Mucosa of descending colon (tissue), 3 donors: ENCODE measurements around the gene NFATC1. TPM values are rescaled to one million over a fixed set of nuclear protein-coding genes. Genes with fewer than 3 reads are reported as not detected.

Experiments used
- ATAC-seq: fragments of 200-7000 bp; cut with Tn5 transposase; one replicate; pipeline ENCODE4 v1.9.1; 2020; ENCODE audit warnings: mild to moderate bottlenecking, moderate library complexity
- DNase-seq, 3 donors: peaks; one replicate each; pipeline ENCODE4 v3.0.0-alpha.2; 2020
- H3K36me3 ChIP-seq: fragments of 200-600 bp; one replicate; pipeline ENCODE4 v1.8.0; 2021; ENCODE audit warnings: low read depth, mild to moderate bottlenecking
- H3K4me1 ChIP-seq: fragments of 200-600 bp; one replicate; pipeline ENCODE4 v1.8.0; 2021; ENCODE audit warnings: low read depth, mild to moderate bottlenecking
- H3K4me3 ChIP-seq: fragments of 200-600 bp; one replicate; pipeline ENCODE4 v1.8.0; 2021; ENCODE audit warnings: mild to moderate bottlenecking
- H3K9me3 ChIP-seq: fragments of 200-600 bp; one replicate; pipeline ENCODE4 v1.8.0; 2021; ENCODE audit warnings: mild to moderate bottlenecking
- CTCF ChIP-seq: fragments of 200-600 bp; IDR thresholded peaks from one replicate; pipeline ENCODE4 v1.8.0; 2022; ENCODE audit warnings: antibody characterized with exemption, mild to moderate bottlenecking
- intact Hi-C, 2 donors: fragments of 100-400 bp; cut with DNase I in 1 of 2; cut with micrococcal nuclease in 1 of 2; formaldehyde crosslinking; loops; one replicate each; pipeline versions ENCODE4 v1.11.0 to v1.11.1; 2022; cut with DNase I, micrococcal nuclease
- total RNA-seq, 3 donors: library from RNA; stranded (reverse); fragmentation: NEBNext Ultra II Directional in 2 of 3; extraction: Animal tissue kit (Norgen Biotek cat#: 25700) in 2 of 3; gene quantifications; one replicate each; pipeline versions ENCODE4 v1.2.1 to v1.2.4, GENCODE V29; 2021 to 2023
- donor health status: DM: no; HTN: no; CAD: no; lungs with moderate emphysema.
- donor health status: DM: no; HTN: no; CAD: no.
- donor health status: DM: no; HTN: yes; CAD: no.

Gene NFATC1
- total RNA-seq, 3 donors from 2014 or later: 2.9 to 12.9 (median 4.6) TPM

GRCh38 chr18:79428287-79428686 lies 32.6 kb downstream of the NFATC1 start:
- DNase-seq (no peak), ATAC-seq (no peak)
- Histone ChIP-seq H3K4me3 (no peak overlapping the region), H3K4me1 (no peaks in the 10 kb centered on the region), H3K36me3 (no peaks in the 10 kb centered on the region), H3K9me3 (no peaks in the 10 kb centered on the region)
- intact Hi-C loops: no loop called here
- no peak for TF ChIP-seq CTCF

- Histone ChIP-seq H3K4me1 (no peaks in the 10 kb centered on the region), H3K36me3 (no peaks in the 10 kb centered on the region), H3K9me3 (no peaks in the 10 kb centered on the region), H3K4me3 (no peak overlapping the region)
- no peak for TF ChIP-seq CTCF
- ATAC-seq (no peak), DNase-seq (no peak)
- intact Hi-C loops: no loop called here
Observed at GRCh38 chr18:79429381-79429780, 33.7 kb downstream of the NFATC1 start.

GRCh38 chr18:79429785-79430281 lies 34.1 kb downstream of the NFATC1 start:
- intact Hi-C loops: no loop called here
- Histone ChIP-seq H3K4me1 (no peaks in the 10 kb centered on the region), H3K36me3 (no peaks in the 10 kb centered on the region), H3K9me3 (no peaks in the 10 kb centered on the region), H3K4me3 (no peak overlapping the region)
- TF ChIP-seq CTCF: no peak
- DNase-seq: no peak
- ATAC-seq: no peak

GRCh38 chr18:79432376-79433120 lies 36.8 kb downstream of the NFATC1 start:
- Histone ChIP-seq H3K9me3 (no peaks in the 10 kb centered on the region), H3K4me3 (no peak overlapping the region), H3K4me1 (no peaks in the 10 kb centered on the region), H3K36me3 (no peaks in the 10 kb centered on the region)
- TF ChIP-seq CTCF: no peak
- intact Hi-C loops: no loop called here
- ATAC-seq (no peak), DNase-seq (no peak)

- intact Hi-C loops: no loop called here
- Histone ChIP-seq H3K9me3 (no peaks in the 10 kb centered on the region), H3K4me1 (no peaks in the 10 kb centered on the region), H3K36me3 (no peaks in the 10 kb centered on the region), H3K4me3 (no peak overlapping the region)
- no peak for TF ChIP-seq CTCF
- no peak for ATAC-seq
- no peak for DNase-seq
Observed at GRCh38 chr18:79433431-79433830, 37.7 kb downstream of the NFATC1 start.
